H1 (cell line): ENCODE measurements around the gene OSTN.

Experiments
- CREB1 ChIP-seq: IDR thresholded peaks from 2 replicates; pipeline ENCODE4 v1.6.1; 2012; ENCODE audit warnings: inconsistent platforms
- EZH2 ChIP-seq: fragments of 200-600 bp; sonication (generic); IDR thresholded peaks from 2 replicates; pipeline ENCODE4 v1.7.1; 2012; ENCODE audit warnings: low read depth, mild to moderate bottlenecking, moderate library complexity, low read length, inconsistent platforms; ENCODE audit not compliant: severe bottlenecking
- MAFK ChIP-seq: IDR thresholded peaks from 2 replicates; pipeline ENCODE4 v1.6.1; 2012; ENCODE audit warnings: low read depth, mild to moderate bottlenecking, improper control_type of control experiment, low read length
- NANOG ChIP-seq: IDR thresholded peaks from 2 replicates; pipeline ENCODE4 v1.6.1; 2011; ENCODE audit warnings: low read length, low read depth, mild to moderate bottlenecking, inconsistent platforms; ENCODE audit not compliant: insufficient read depth, poor library complexity, severe bottlenecking
- POLR2AphosphoS5 ChIP-seq: IDR thresholded peaks from 2 replicates; pipeline ENCODE4 v1.6.1; 2011; ENCODE audit warnings: low read depth, low read length
- RNF2 ChIP-seq: fragments of 200-900, 300-1000 bp; sonication (generic); IDR thresholded peaks from 2 replicates; pipeline ENCODE4 v1.7.1; 2016; ENCODE audit warnings: borderline replicate concordance, low read depth, mild to moderate bottlenecking, antibody characterized with exemption, low read length; ENCODE audit not compliant: poor library complexity, severe bottlenecking; ENCODE audit errors: missing control alignments
- RXRA ChIP-seq: IDR thresholded peaks from 2 replicates; pipeline ENCODE4 v1.6.1; 2011; ENCODE audit warnings: low read depth, mild to moderate bottlenecking, low read length, moderate library complexity; ENCODE audit not compliant: insufficient read depth
- SIN3A ChIP-seq, 2 experiments: IDR thresholded peaks in 1 of 2; conservative IDR thresholded peaks in 1 of 2; 2 replicates each; pipeline ENCODE4 v1.6.1; 2011 to 2012; ENCODE audit warnings: low read length in 2 of 2, improper control_type of control experiment in 1 of 2, low read depth in 1 of 2, mild to moderate bottlenecking in 1 of 2
- SP1 ChIP-seq: IDR thresholded peaks from 2 replicates; pipeline ENCODE4 v1.6.1; 2011; ENCODE audit warnings: low read depth, low read length
- SRF ChIP-seq: IDR thresholded peaks from 2 replicates; pipeline ENCODE4 v1.6.1; 2011; ENCODE audit warnings: mild to moderate bottlenecking, low read depth, low read length, moderate library complexity
- TAF1 ChIP-seq: IDR thresholded peaks from 2 replicates; pipeline ENCODE4 v1.6.1; 2011; ENCODE audit warnings: mild to moderate bottlenecking, low read depth, low read length
- TF ChIP-seq, protein P1 (sequence below), 3 experiments: IDR thresholded peaks; 1 replicate in 2 of 3; 2 replicates in 1 of 3; pipeline versions ENCODE4 v1.5.1 to v1.6.1; 2011; ENCODE audit warnings: low read length in 3 of 3, mild to moderate bottlenecking in 3 of 3, inconsistent platforms in 2 of 3, low read depth in 1 of 3, moderate library complexity in 1 of 3; ENCODE audit not compliant: insufficient read depth in 1 of 3; ENCODE audit errors: control extremely low read depth in 1 of 3
- TF ChIP-seq, protein P2 (sequence below): IDR thresholded peaks from 2 replicates; pipeline ENCODE4 v1.6.1; 2011; ENCODE audit warnings: low read length, improper control_type of control experiment

DNA sequence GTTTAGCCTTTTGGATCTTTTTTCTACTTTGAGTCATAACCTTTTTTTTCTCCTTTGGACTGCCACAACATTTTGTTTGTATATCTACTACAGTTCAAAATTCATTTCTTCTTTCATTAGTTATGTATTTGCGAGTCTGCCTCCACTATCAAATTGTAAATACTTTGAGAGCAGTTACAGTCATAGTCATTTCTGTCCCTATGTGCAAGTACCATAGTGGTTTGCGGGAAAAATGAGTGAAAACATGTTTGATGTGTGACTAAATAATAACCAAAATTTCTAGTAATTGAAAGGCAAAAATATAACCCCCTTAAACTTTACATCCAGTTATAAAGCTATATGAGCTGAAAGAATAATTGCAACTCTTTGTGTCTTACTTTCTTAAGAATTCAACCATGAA, 84.4 kb downstream of the OSTN start:
- no peak for TF ChIP-seq POLR2AphosphoS5
- TF ChIP-seq, protein P1, sequence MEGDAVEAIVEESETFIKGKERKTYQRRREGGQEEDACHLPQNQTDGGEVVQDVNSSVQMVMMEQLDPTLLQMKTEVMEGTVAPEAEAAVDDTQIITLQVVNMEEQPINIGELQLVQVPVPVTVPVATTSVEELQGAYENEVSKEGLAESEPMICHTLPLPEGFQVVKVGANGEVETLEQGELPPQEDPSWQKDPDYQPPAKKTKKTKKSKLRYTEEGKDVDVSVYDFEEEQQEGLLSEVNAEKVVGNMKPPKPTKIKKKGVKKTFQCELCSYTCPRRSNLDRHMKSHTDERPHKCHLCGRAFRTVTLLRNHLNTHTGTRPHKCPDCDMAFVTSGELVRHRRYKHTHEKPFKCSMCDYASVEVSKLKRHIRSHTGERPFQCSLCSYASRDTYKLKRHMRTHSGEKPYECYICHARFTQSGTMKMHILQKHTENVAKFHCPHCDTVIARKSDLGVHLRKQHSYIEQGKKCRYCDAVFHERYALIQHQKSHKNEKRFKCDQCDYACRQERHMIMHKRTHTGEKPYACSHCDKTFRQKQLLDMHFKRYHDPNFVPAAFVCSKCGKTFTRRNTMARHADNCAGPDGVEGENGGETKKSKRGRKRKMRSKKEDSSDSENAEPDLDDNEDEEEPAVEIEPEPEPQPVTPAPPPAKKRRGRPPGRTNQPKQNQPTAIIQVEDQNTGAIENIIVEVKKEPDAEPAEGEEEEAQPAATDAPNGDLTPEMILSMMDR (IDR thresholded peaks at IDR 0.05; ENCODE audit: control extremely low read depth in 1 of 3, insufficient read depth in 1 of 3, low read depth in 1 of 3, low read length in 3 of 3), result no peak
- TF ChIP-seq SP1, result no peak
- TF ChIP-seq, protein P2, sequence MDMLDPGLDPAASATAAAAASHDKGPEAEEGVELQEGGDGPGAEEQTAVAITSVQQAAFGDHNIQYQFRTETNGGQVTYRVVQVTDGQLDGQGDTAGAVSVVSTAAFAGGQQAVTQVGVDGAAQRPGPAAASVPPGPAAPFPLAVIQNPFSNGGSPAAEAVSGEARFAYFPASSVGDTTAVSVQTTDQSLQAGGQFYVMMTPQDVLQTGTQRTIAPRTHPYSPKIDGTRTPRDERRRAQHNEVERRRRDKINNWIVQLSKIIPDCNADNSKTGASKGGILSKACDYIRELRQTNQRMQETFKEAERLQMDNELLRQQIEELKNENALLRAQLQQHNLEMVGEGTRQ, result no peak
- no peak for TF ChIP-seq TAF1
- TF ChIP-seq SIN3A (conservative IDR thresholded peaks at IDR 0.05 in 1 of 2, IDR thresholded peaks at IDR 0.05 in 1 of 2; ENCODE audit: low read depth in 1 of 2, low read length in 2 of 2), result no peak
- TF ChIP-seq NANOG, result no peak
- TF ChIP-seq RNF2, result no peak
- no peak for TF ChIP-seq EZH2
- TF ChIP-seq RXRA, result no peak
- no peak for TF ChIP-seq MAFK
- no peak for TF ChIP-seq CREB1
- no peak for TF ChIP-seq SRF
